Upper lobe of right lung (tissue), 1 donor: ENCODE measurements around the gene GRXCR1. TPM values are rescaled to one million over a fixed set of nuclear protein-coding genes. Genes with fewer than 3 reads are reported as not detected.

Experiments
- ATAC-seq: fragments of 200-7000 bp; cut with Tn5 transposase; one replicate; pipeline ENCODE4 v1.9.1; 2020; ENCODE audit warnings: mild to moderate bottlenecking, moderate library complexity
- DNase-seq: peaks from one replicate; pipeline ENCODE4 v3.0.0-alpha.2; 2020
- H3K27ac ChIP-seq: fragments of 200-600 bp; one replicate; pipeline ENCODE4 v1.8.0; 2022
- H3K27me3 ChIP-seq: fragments of 200-600 bp; one replicate; pipeline ENCODE4 v1.8.0; 2022; ENCODE audit warnings: mild to moderate bottlenecking
- H3K36me3 ChIP-seq: fragments of 200-600 bp; one replicate; pipeline ENCODE4 v1.8.0; 2022
- H3K4me1 ChIP-seq: fragments of 200-600 bp; one replicate; pipeline ENCODE4 v1.8.0; 2022
- H3K4me3 ChIP-seq: fragments of 200-600 bp; one replicate; pipeline ENCODE4 v1.8.0; 2022; ENCODE audit warnings: mild to moderate bottlenecking
- H3K9me3 ChIP-seq: fragments of 200-600 bp; one replicate; pipeline ENCODE4 v1.8.0; 2022
- CTCF ChIP-seq: fragments of 200-600 bp; IDR thresholded peaks from one replicate; pipeline ENCODE4 v1.8.0; 2022; ENCODE audit warnings: antibody characterized with exemption
- intact Hi-C: fragments of 100-400 bp; cut with DNase I; formaldehyde crosslinking; loops from one replicate; pipeline ENCODE4 v1.11.0; 2022
- total RNA-seq: library from RNA; stranded (reverse); fragmentation: NEBNext Ultra II Directional; extraction: Animal tissue kit (Norgen Biotek cat#: 25700); gene quantifications from one replicate; pipeline ENCODE4 v1.2.1, GENCODE V29; 2021
- donor health status: DM: no; HTN: yes; CAD: no; lungs with severe emphysema.

GRXCR1 gene
- total RNA-seq, 1 donor from 2014 or later, result not detected

DNA sequence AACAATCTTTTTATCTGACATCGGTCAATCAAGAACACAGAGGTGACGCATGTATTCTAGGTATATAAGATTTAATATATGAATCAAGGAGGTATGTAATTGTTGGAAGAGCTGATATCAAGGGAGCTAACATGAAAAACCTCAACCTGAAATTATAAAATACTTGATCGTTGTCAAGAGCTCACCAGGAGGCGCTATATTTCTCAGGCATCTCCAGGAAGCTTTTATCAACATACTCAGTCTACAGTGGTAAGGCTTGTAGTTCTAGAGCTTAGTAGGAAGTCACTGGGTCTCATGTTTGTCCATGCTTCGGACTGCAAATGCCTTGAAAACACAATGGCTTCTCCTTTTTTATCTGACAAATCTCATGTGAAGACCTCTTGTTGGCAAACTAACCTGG is 156.1 kb downstream of the GRXCR1 start:
- Histone ChIP-seq H3K27ac (no peak overlapping the region), H3K4me1 (no peaks in the 10 kb centered on the region), H3K9me3 (no peaks in the 10 kb centered on the region), H3K36me3 (no peaks in the 10 kb centered on the region), H3K27me3 (no peaks in the 10 kb centered on the region), H3K4me3 (no peak overlapping the region)
- no peak for TF ChIP-seq CTCF
- intact Hi-C loops, result no loop called here
- DNase-seq (no peak), ATAC-seq (no peak)

DNA sequence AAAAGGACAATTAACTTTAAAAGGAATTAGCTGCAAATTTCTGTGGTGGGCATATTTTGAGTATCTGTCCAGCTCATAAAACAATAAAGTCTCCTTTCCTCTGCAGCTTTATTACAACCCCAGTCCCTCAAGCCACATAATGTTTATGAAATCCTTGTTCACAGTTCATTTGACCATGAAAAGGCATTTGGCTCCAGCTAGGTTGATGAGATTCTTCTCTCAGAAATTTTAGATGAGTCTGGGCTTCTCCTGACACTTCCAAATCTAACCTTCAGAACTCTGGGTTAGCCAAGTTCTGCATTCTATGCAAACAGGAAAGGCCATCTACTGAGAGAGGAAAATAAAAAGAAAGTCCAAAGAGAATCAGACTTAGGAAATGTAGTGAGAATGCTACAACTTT is 156.8 kb downstream of the GRXCR1 start:
- no peak overlapping the region for H3K27ac ChIP-seq
- no peak for ATAC-seq
- no peak overlapping the region for H3K4me3 ChIP-seq
- no peak for TF ChIP-seq CTCF
- no peak for DNase-seq
- H3K4me1 ChIP-seq, result no peaks in the 10 kb centered on the region
- H3K27me3 ChIP-seq, result no peaks in the 10 kb centered on the region
- no peaks in the 10 kb centered on the region for H3K9me3 ChIP-seq
- intact Hi-C loops, result no loop called here
- no peaks in the 10 kb centered on the region for H3K36me3 ChIP-seq

DNA sequence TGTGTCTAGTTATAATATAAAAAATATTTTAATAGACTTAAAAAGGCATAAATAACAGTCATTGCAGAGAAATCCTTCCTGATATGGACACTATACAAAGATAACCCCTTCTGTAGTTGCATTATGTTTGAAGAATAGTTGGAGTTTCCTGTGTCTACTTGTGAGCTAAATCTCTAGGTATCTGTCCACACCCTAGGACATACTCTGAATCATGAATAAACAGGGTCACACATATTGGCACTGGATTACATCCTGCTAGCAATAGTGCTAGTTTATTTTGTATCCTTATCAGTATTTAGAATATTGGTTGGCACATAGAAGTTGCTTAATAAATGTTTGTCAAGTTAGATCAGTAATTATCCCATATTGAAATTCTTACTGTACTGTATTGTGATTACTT is 173.9 kb downstream of the GRXCR1 start:
- H3K27me3 ChIP-seq, result no peaks in the 10 kb centered on the region
- H3K4me3 ChIP-seq, result no peak overlapping the region
- no peaks in the 10 kb centered on the region for H3K9me3 ChIP-seq
- H3K36me3 ChIP-seq, result no peaks in the 10 kb centered on the region
- intact Hi-C loops, result no loop called here
- no peak for DNase-seq
- no peak for ATAC-seq
- no peak overlapping the region for H3K27ac ChIP-seq
- H3K4me1 ChIP-seq, result no peaks in the 10 kb centered on the region
- no peak for TF ChIP-seq CTCF

DNA sequence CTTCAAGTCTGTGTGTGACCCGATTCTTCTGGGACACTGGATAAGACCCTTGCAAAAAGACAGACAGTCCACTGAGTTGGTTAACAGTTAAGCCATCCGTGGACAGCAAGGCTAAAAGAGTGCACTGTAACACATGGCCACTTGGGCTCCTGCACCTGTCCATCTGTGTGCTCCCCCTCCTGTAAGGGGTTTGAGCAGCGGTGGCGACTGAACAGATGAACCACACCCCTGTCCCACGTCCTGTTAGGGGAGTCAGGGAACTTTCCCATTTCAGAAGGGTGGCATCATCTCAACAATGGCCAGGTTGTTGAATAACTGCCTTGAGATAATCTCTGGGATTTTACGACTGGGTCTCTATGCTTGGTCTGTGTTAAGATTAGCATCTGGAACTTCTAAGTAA is 178.6 kb downstream of the GRXCR1 start:
- Histone ChIP-seq H3K4me1 (no peaks in the 10 kb centered on the region), H3K36me3 (no peaks in the 10 kb centered on the region), H3K9me3 (no peaks in the 10 kb centered on the region), H3K4me3 (no peak overlapping the region), H3K27ac (no peak overlapping the region), H3K27me3 (no peaks in the 10 kb centered on the region)
- ATAC-seq (no peak), DNase-seq (no peak)
- no peak for TF ChIP-seq CTCF
- intact Hi-C loops, result no loop called here

Other genes starting within 250 kb of the GRXCR1 start
- 79.3 TPM for gene ATP8A1, start 235.6 kb upstream of the GRXCR1 start, total RNA-seq